Left ventricle myocardium inferior (tissue), 1 donor: ENCODE measurements around the gene NXN. TPM values are rescaled to one million over a fixed set of nuclear protein-coding genes. Genes with fewer than 3 reads are reported as not detected.

Source experiments
- DNase-seq: peaks from one replicate; pipeline ENCODE4 v3.0.0-alpha.2; 2020
- H3K27ac ChIP-seq: fragments of 200-600 bp; replicated peaks from 2 replicates; pipeline ENCODE4 v1.8.0; 2021
- H3K27me3 ChIP-seq: fragments of 200-600 bp; 2 replicates; pipeline ENCODE4 v1.8.0; 2021; ENCODE audit warnings: low read depth
- H3K36me3 ChIP-seq: fragments of 200-600 bp; 2 replicates; pipeline ENCODE4 v1.8.0; 2021
- H3K4me1 ChIP-seq: fragments of 200-600 bp; 2 replicates; pipeline ENCODE4 v1.8.0; 2021
- H3K4me3 ChIP-seq: fragments of 200-600 bp; 2 replicates; pipeline ENCODE4 v1.8.0; 2021; ENCODE audit warnings: mild to moderate bottlenecking, moderate library complexity
- H3K9me3 ChIP-seq: fragments of 200-600 bp; replicated peaks from 2 replicates; pipeline ENCODE4 v1.8.0; 2021
- CTCF ChIP-seq: fragments of 200-600 bp; IDR thresholded peaks from 2 replicates; pipeline ENCODE4 v1.8.0; 2021; ENCODE audit warnings: antibody characterized with exemption, mild to moderate bottlenecking, borderline replicate concordance
- intact Hi-C: fragments of 100-400 bp; cut with micrococcal nuclease; formaldehyde crosslinking; loops from one replicate; pipeline ENCODE4 v1.11.0; 2022
- total RNA-seq: library from RNA; stranded (reverse); fragmentation: NEBNext Ultra II Directional; extraction: Animal tissue kit (Norgen Biotek cat#: 25700); gene quantifications from one replicate; pipeline ENCODE4 v1.2.1, GENCODE V29; 2021
- donor health status: DM: no; HTN: yes; CAD: no; lungs with severe emphysema.

Gene NXN
- total RNA-seq, 1 donor from 2014 or later: 13.8 TPM

- Histone ChIP-seq H3K9me3 (no peaks in the 10 kb centered on the region), H3K27ac (no peak overlapping the region), H3K27me3 (no peaks in the 10 kb centered on the region), H3K4me3 (no peak overlapping the region), H3K4me1 (peaks cover 16% of the 10 kb centered on the region), H3K36me3 (no peaks in the 10 kb centered on the region)
- intact Hi-C loops: no loop called here
- no peak for DNase-seq
- TF ChIP-seq CTCF: no peak
These were observed 17.4 kb downstream of the NXN start for GRCh38 chr17:962166-962565.

- Histone ChIP-seq H3K36me3 (no peaks in the 10 kb centered on the region), H3K27ac (no peak overlapping the region), H3K4me1 (peaks cover 17% of the 10 kb centered on the region), H3K9me3 (no peaks in the 10 kb centered on the region), H3K4me3 (no peak overlapping the region), H3K27me3 (no peaks in the 10 kb centered on the region)
- TF ChIP-seq CTCF: no peak
- intact Hi-C loops: no loop called here
- DNase-seq: no peak
These were observed 20.7 kb downstream of the NXN start for GRCh38 chr17:958712-959451.

GRCh38 chr17:957856-958421 lies 21.6 kb downstream of the NXN start:
- Histone ChIP-seq H3K4me1 (peaks cover 17% of the 10 kb centered on the region), H3K27ac (no peak overlapping the region), H3K36me3 (no peaks in the 10 kb centered on the region), H3K27me3 (no peaks in the 10 kb centered on the region), H3K4me3 (no peak overlapping the region), H3K9me3 (no peaks in the 10 kb centered on the region)
- intact Hi-C loops: no loop called here
- DNase-seq: no peak
- TF ChIP-seq CTCF: no peak

DNA sequence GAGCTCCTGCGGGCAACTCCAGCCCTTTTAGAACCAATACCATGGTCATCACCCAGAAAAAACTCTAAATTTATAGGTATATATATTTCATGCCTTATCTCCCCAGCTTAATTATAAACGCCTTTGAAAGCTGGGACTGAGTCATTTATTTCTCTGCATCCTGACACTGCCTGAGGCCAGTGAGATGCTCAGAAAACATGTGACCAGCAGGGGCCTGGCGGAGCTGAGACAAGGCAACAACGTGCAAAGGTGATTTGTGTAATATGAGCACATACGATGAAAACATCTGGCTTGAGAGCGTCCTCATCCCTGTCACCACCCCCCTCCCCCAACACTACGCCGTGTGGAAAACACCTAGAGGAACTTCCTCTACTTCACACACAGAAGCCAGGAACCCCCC lies 22.7 kb downstream of the NXN start:
- Histone ChIP-seq H3K27ac (no peak overlapping the region), H3K27me3 (no peaks in the 10 kb centered on the region), H3K36me3 (no peaks in the 10 kb centered on the region), H3K9me3 (no peaks in the 10 kb centered on the region), H3K4me1 (peaks cover 18% of the 10 kb centered on the region), H3K4me3 (no peak overlapping the region)
- TF ChIP-seq CTCF: no peak
- intact Hi-C loops: no loop called here
- DNase-seq: no peak

DNA sequence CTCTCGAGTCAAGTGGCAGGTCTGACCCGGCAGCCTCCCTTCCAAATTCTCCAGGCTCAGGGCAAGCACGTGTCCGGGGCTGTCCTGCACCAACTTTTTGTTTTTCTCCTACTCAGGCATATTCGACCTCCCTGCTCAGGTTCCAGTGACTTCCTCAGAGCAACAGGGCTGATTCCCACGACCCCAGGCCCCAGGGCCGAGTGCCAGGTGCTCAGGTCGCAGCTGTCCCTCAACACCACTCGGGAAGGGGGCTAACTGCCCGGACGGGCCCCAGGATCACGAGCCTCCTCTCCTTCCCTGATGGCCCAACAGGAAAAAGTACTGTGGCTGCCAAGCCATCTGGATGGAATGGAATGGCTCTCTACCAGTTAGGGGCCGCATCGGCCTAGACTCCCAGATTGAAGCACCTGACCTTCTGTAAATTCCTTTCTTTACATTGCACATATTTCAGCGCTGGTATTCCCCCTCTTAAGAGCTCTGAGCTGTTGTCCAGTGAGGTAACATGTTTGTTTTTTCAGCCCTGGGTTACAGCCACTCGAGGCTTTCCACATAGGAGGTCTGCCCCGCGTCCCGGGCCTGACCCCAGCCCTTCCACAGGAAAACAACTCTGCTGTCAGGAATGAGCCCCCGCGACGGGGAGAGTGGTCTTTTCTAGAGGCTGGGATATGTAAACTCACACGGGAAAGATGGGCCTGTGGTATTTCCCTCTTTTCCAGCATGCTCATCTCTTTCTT lies 25.0 kb downstream of the NXN start:
- H3K4me3 ChIP-seq: no peak overlapping the region
- no peaks in the 10 kb centered on the region for H3K27me3 ChIP-seq
- DNase-seq: no peak
- no peaks in the 10 kb centered on the region for H3K36me3 ChIP-seq
- no peak for TF ChIP-seq CTCF
- H3K4me1 ChIP-seq: peaks cover 33% of the 10 kb centered on the region
- no peaks in the 10 kb centered on the region for H3K9me3 ChIP-seq
- H3K27ac ChIP-seq: no peak overlapping the region
- intact Hi-C loops: no loop called here
